Gastroesophageal sphincter (tissue), 4 donors: ENCODE measurements around the gene PPP2R3A. TPM values are rescaled to one million over a fixed set of nuclear protein-coding genes. Genes with fewer than 3 reads are reported as not detected.

Experiments used
- ATAC-seq: fragments of 150-250 bp; one replicate; pipeline ENCODE4 v1.9.1; 2016; ENCODE audit warnings: mild to moderate bottlenecking, moderate library complexity
- H3K27ac ChIP-seq, 4 donors: fragments of 200-600 bp; sonication (generic) in 3 of 4; 1 replicate in 3 of 4; 2 replicates in 1 of 4; pipeline ENCODE4 v1.5.1; 2016 to 2019
- H3K27me3 ChIP-seq: fragments of 200-600 bp; sonication (generic); one replicate; pipeline ENCODE4 v1.5.1; 2019
- H3K36me3 ChIP-seq, 2 donors: fragments of 200-600 bp; sonication (generic); one replicate each; pipeline ENCODE4 v1.5.1; 2019; ENCODE audit warnings: control low read depth in 1 of 2
- H3K4me1 ChIP-seq, 3 donors: fragments of 200-600 bp; sonication (generic); 1 replicate in 2 of 3; 2 replicates in 1 of 3; pipeline ENCODE4 v1.5.1; 2016 to 2019; ENCODE audit warnings: control low read depth in 2 of 3
- H3K4me3 ChIP-seq, 2 donors: fragments of 200-600 bp; sonication (generic); one replicate each; pipeline ENCODE4 v1.5.1; 2019; ENCODE audit warnings: mild to moderate bottlenecking in 1 of 2, moderate library complexity in 1 of 2
- H3K9me3 ChIP-seq, 3 donors: fragments of 200-600 bp; sonication (generic); one replicate each; pipeline ENCODE4 v1.5.1; 2017 to 2019; ENCODE audit warnings: control low read depth in 2 of 3
- EP300 ChIP-seq: sonication (generic); formaldehyde crosslinking; IDR thresholded peaks from one replicate; pipeline ENCODE4 v1.6.1; 2017; ENCODE audit warnings: antibody characterized with exemption, mild to moderate bottlenecking
- POLR2A ChIP-seq, 2 donors: fragments of 450-650 bp; IDR thresholded peaks; one replicate each; pipeline ENCODE4 v1.6.1; 2017; ENCODE audit warnings: antibody characterized with exemption in 2 of 2, mild to moderate bottlenecking in 2 of 2, moderate library complexity in 1 of 2
- POLR2AphosphoS5 ChIP-seq: sonication (generic); formaldehyde crosslinking; IDR thresholded peaks from one replicate; pipeline ENCODE4 v1.6.1; 2017; ENCODE audit warnings: antibody characterized with exemption
- WGBS, 2 donors: methylation state at CpG; one replicate each; pipeline ENCODE4 v1.1.5; 2018; ENCODE audit warnings: low coverage in 1 of 2; 5-methylcytosine and 5-hydroxymethylcytosine counted together
- small RNA-seq, 4 donors: library from RNA; depleted of rRNA; stranded (forward); fragments of <200 nt; gene quantifications; one replicate each; pipeline ENCODE3, GENCODE V24; 2016
- total RNA-seq, 4 donors: library from RNA; depleted of rRNA; stranded (reverse); fragments of >200 nt; gene quantifications; one replicate each; pipeline ENCODE4 v1.1.0, GENCODE V29; 2016
- TF ChIP-seq, protein P1 (sequence below), 4 experiments: fragments of 200-600 bp in 2 of 4; fragments of 450-650 bp in 2 of 4; sonication (generic) in 1 of 4; IDR thresholded peaks; one replicate each; pipeline ENCODE4 v1.5.1; 2017 to 2019; ENCODE audit warnings: antibody characterized with exemption in 4 of 4, mild to moderate bottlenecking in 2 of 4, moderate library complexity in 2 of 4

The PPP2R3A gene
- total RNA-seq, 4 donors from 2014 or later = 22.5 to 31.8 (median 27.8) TPM

DNA sequence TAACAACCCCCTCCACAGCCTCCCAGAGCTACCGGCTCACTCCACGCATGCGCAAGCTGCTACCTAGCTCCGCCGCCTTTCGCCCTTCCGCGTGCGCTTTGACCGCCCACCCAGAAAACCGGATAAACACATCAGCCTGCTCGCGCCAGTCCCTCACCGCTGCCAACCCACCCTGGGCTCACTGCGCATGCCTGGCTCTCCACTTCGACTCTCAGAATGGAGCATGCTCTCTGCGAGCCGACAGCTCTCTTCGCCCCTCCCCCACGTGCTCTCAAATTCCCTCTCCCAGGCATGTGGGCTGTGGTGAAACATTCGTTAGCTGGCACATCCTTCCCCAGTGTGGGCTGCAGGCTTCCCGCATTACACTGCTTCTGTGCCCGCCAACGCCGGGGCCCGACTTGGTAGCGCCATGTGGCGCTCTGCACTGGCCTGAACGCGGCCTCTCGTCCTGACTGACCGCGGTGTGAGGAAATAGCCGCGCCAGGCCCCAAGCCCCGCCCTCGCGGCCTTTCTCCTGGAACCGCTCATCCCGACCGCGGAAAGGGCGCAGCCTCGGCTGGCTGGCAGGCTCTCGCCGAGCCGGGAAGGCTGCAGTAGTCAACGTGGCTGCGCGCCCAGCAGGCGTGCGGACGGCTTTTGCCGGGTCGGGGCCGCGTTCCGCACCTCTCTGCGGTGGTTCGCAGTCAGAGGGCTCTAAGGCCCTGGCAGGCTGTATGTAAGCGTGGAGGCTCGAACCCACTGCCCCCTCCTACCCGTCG, 231.1 kb downstream of the PPP2R3A start:
- Histone ChIP-seq H3K36me3 (no peaks in the 10 kb centered on the region), H3K27ac (peak overlapping the region; percentile 94 to 100 (median 100)), H3K4me3 (peak overlapping the region; percentile 74 to 96), H3K27me3 (no peaks in the 10 kb centered on the region), H3K4me1 (peaks cover 0 to 43% (median 21%) of the 10 kb centered on the region in 3 donors), H3K9me3 (no peaks in the 10 kb centered on the region)
- 0% methylated on average over 5 to 14 of the region's 64 CpGs for WGBS, 2 donors
- ATAC-seq = peak; percentile 93
- no peak for TF ChIP-seq EP300
- TF ChIP-seq, protein P1, sequence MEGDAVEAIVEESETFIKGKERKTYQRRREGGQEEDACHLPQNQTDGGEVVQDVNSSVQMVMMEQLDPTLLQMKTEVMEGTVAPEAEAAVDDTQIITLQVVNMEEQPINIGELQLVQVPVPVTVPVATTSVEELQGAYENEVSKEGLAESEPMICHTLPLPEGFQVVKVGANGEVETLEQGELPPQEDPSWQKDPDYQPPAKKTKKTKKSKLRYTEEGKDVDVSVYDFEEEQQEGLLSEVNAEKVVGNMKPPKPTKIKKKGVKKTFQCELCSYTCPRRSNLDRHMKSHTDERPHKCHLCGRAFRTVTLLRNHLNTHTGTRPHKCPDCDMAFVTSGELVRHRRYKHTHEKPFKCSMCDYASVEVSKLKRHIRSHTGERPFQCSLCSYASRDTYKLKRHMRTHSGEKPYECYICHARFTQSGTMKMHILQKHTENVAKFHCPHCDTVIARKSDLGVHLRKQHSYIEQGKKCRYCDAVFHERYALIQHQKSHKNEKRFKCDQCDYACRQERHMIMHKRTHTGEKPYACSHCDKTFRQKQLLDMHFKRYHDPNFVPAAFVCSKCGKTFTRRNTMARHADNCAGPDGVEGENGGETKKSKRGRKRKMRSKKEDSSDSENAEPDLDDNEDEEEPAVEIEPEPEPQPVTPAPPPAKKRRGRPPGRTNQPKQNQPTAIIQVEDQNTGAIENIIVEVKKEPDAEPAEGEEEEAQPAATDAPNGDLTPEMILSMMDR (IDR thresholded peaks at IDR 0.05) = no peak
- peak; percentile 64 to 65 for TF ChIP-seq POLR2A (IDR thresholded peaks at IDR 0.05)
- peak; percentile 82 for TF ChIP-seq POLR2AphosphoS5

DNA sequence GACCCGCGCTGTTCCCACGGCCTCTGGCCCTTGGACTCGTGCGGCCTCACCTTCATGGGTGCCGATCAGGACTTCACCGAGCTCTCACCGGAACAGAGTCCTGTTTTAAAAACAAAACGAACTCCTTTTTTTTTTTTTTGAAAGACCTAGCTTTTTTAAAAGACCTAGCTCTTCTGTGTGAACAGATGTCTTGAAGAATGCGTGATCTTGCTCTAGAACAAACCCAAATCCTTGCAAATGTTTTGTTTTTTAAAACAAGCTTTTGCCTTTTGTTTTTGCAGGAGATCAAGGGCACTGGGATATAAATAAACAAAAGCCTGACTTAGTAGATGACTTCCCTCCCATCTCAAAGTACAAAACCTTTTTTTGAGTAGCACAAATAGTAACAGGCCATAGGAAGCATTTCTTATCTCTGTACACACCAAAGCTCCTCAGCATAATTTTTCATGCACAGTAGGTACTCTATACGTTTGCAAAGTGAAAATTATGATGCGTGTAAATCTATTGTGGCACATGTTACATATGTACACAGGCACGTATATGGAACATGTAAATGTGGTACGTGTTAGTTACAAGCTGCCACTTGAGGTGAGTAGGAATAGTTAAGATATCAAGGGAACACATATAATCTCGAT, 231.7 kb downstream of the PPP2R3A start:
- ATAC-seq = no peak
- H3K27ac ChIP-seq = peak overlapping the region; percentile 94 to 100 (median 100)
- peak overlapping the region; percentile 74 to 96 for H3K4me3 ChIP-seq
- 15 to 19% methylated on average over 12 to 15 of the region's 15 CpGs for WGBS, 2 donors
- TF ChIP-seq POLR2AphosphoS5 = no peak
- no peaks in the 10 kb centered on the region for H3K36me3 ChIP-seq
- peaks cover 0 to 36% (median 14%) of the 10 kb centered on the region in 3 donors for H3K4me1 ChIP-seq
- no peaks in the 10 kb centered on the region for H3K9me3 ChIP-seq
- no peaks in the 10 kb centered on the region for H3K27me3 ChIP-seq

Small RNAs within 50 kb of the gene (small RNA-seq; reads per million reads assigned to genes)
- 0 reads per million in 4 donors for gene AC092989.1

Other genes starting within 250 kb of the PPP2R3A start
- gene MSL2, start 230.6 kb downstream of the PPP2R3A start, total RNA-seq = 10 to 100 TPM; 18.2 to 34.3 (median 27.8) TPM